Heart right ventricle (tissue), 16 donors: ENCODE data around the gene ATP6V0A1. TPM values are rescaled to one million over a fixed set of nuclear protein-coding genes. Genes with fewer than 3 reads are reported as not detected.
"Not testable (repeated sequence)": the region's sequence is repeated elsewhere in the genome, so short reads cannot be mapped to it uniquely, and the experiment has no call there.

Experiments used
- ATAC-seq, 8 donors: fragments of 200-7000 bp; cut with Tn5 transposase; one replicate each; pipeline ENCODE4 v1.9.1; 2020; ENCODE audit warnings: mild to moderate bottlenecking in 8 of 8, moderate library complexity in 8 of 8, moderate number of reproducible peaks in 1 of 8
- DNase-seq, 2 donors: peaks; one replicate each; pipeline ENCODE4 v3.0.0-alpha.2; 2020
- H3K27ac ChIP-seq, 10 donors: fragments of 200-600 bp; sonication (generic) in 2 of 10; one replicate each; pipeline versions ENCODE4 v1.5.0 to v1.8.0; 2020 to 2022; ENCODE audit warnings: mild to moderate bottlenecking in 3 of 10
- H3K27me3 ChIP-seq, 7 donors: fragments of 200-600 bp; one replicate each; pipeline ENCODE4 v1.8.0; 2021 to 2022; ENCODE audit warnings: mild to moderate bottlenecking in 2 of 7
- H3K36me3 ChIP-seq, 9 donors: fragments of 200-600 bp; sonication (generic) in 1 of 9; one replicate each; pipeline versions ENCODE4 v1.5.0 to v1.8.0; 2020 to 2022; ENCODE audit warnings: mild to moderate bottlenecking in 2 of 9
- H3K4me1 ChIP-seq, 9 donors: fragments of 200-600 bp; sonication (generic) in 1 of 9; one replicate each; pipeline versions ENCODE4 v1.5.0 to v1.8.0; 2020 to 2022; ENCODE audit warnings: mild to moderate bottlenecking in 4 of 9
- H3K4me3 ChIP-seq, 10 donors: fragments of 200-600 bp; sonication (generic) in 2 of 10; one replicate each; pipeline versions ENCODE4 v1.5.0 to v1.8.0; 2020 to 2022; ENCODE audit warnings: mild to moderate bottlenecking in 7 of 10, moderate library complexity in 2 of 10
- H3K9me3 ChIP-seq, 11 donors: fragments of 200-600 bp in 10 of 11; sonication (generic) in 2 of 11; one replicate each; pipeline versions ENCODE4 v1.5.0 to v1.8.0; 2013 to 2022; ENCODE audit warnings: mild to moderate bottlenecking in 2 of 11, control low read depth in 1 of 11, moderate library complexity in 1 of 11
- WGBS, 2 donors: extraction: QIAGEN DNeasy Blood & Tissue Kit; methylation state at CpG; one replicate each; pipeline ENCODE4 v1.1.7; 2013; ENCODE audit warnings: inconsistent platforms in 1 of 2; 5-methylcytosine and 5-hydroxymethylcytosine counted together
- intact Hi-C, 10 donors: fragments of 100-400 bp; cut with DNase I; formaldehyde crosslinking; loops; one replicate each; pipeline versions ENCODE4 v1.11.1 to v1.14.2; 2022
- polyA plus RNA-seq, 2 donors: library from polyadenylated mRNA; stranded (reverse); fragments of 200-250 nt; gene quantifications; one replicate each; pipeline ENCODE4 v1.2.3, GENCODE V29; 2013
- total RNA-seq, 10 donors: library from RNA; stranded (reverse); fragmentation: NEBNext Ultra II Directional in 3 of 10; extraction: Animal tissue kit (Norgen Biotek cat#: 25700) in 3 of 10; gene quantifications; one replicate each; pipeline versions ENCODE4 v1.2.1 to v1.2.4, GENCODE V29; 2021 to 2023
- TF ChIP-seq, protein P1 (sequence below), 9 donors: fragments of 200-600 bp; sonication (generic) in 2 of 9; IDR thresholded peaks; one replicate each; pipeline versions ENCODE4 v1.5.0 to v1.8.0; 2021 to 2022; ENCODE audit warnings: antibody characterized with exemption in 9 of 9, mild to moderate bottlenecking in 5 of 9, moderate library complexity in 1 of 9
- donor health status: Arrhythmogenic right ventricular cardiomyopathy.
- donor health status: ischemic (EF 13 %, LVEDD 7.1; RV severe dilation, severe dysfunction).
- donor health status: healthy with polysubstance abuse.
- donor health status: DM: no; HTN: yes; CAD: no.
- donor health status: DM: no; HTN: no; CAD: no.
- donor health status: ischemic (EF 25% LVEDD 6.9; RV normal size, moderate dysfunction).
- donor health status: ischemic (EF 25% LVEDD 5.7; RV mildly dilated, moderate dysfunction).
- donor health status: healthy.
- donor health status: DM: yes; HTN: yes; CAD: no.
- donor health status: Ischemic cardiomyopathy.
- donor health status: ischemic (EF 35%, LVEDD 5.7; RV mildly dilated, moderate dysfunction).
- donor health status: nonischemic (EF 11% LVEDD 7.7; RV severe dilation, severe dysfunction).
- donor health status: DM: yes; HTN: yes; CAD: no.
- donor health status: PGD.
- donor health status: ischemic (EF 29% LVEDD 5.4; RV normal size, mild dysfunction).
- donor health status: nonischemic (EF 23%, LVEDD 6.1; RV moderate dilation, normal function).

Gene ATP6V0A1
- total and polyA plus RNA-seq, 12 donors: 28.1 to 48.5 (median 34.4) TPM

- no peak overlapping the region for H3K4me3 ChIP-seq
- H3K27me3 ChIP-seq: no peaks in the 10 kb centered on the region
- H3K27ac ChIP-seq: peak overlapping the region in 1 of 10 donors; percentile 39
- H3K4me1 ChIP-seq: peaks cover 2 to 60% (median 23%) of the 10 kb centered on the region in 9 donors
- intact Hi-C loops: loop anchor here in 1 of 10 donors (10.0 kb wide), 1 partner anchor 49 kb away; no protein-coding TSS in a partner anchor
- ATAC-seq (no peak), DNase-seq (no peak)
- no peaks in the 10 kb centered on the region for H3K36me3 ChIP-seq
- TF ChIP-seq, protein P1, sequence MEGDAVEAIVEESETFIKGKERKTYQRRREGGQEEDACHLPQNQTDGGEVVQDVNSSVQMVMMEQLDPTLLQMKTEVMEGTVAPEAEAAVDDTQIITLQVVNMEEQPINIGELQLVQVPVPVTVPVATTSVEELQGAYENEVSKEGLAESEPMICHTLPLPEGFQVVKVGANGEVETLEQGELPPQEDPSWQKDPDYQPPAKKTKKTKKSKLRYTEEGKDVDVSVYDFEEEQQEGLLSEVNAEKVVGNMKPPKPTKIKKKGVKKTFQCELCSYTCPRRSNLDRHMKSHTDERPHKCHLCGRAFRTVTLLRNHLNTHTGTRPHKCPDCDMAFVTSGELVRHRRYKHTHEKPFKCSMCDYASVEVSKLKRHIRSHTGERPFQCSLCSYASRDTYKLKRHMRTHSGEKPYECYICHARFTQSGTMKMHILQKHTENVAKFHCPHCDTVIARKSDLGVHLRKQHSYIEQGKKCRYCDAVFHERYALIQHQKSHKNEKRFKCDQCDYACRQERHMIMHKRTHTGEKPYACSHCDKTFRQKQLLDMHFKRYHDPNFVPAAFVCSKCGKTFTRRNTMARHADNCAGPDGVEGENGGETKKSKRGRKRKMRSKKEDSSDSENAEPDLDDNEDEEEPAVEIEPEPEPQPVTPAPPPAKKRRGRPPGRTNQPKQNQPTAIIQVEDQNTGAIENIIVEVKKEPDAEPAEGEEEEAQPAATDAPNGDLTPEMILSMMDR (IDR thresholded peaks at IDR 0.05): no peak
- no peaks in the 10 kb centered on the region for H3K9me3 ChIP-seq
- WGBS, 2 donors: 89 to 92% methylated on average over 2 of the region's 2 CpGs
These were observed 5.2 kb upstream of the ATP6V0A1 start for GRCh38 chr17:42453439-42453838.

DNA sequence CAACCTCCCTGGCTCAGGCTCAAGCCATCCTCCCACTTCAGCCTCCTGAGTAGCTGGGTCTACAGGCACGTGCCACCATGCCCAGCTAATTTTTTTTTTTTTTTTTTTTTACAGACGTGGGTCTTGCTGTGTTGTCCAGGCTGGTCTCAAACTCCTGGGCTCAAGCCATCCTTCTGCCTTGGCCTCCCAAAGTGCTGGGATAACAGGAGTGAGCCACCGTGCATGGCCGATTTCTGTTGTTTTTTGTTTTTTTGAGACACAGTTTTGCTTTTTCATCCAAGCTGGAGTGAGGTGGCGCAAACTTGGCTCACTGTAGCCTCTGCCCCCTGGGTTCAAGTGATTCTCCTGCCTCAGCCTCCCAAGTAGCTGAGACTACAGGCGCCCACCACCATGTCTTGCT lies 3.7 kb upstream of the ATP6V0A1 start:
- WGBS, 2 donors: 90 to 92% methylated on average over 6 of the region's 6 CpGs
- not testable (repeated sequence) for H3K27ac ChIP-seq, H3K27me3 ChIP-seq, H3K4me3 ChIP-seq, H3K9me3 ChIP-seq, ATAC-seq, H3K36me3 ChIP-seq, DNase-seq
- intact Hi-C loops: loop anchor here in 5 of 10 donors (5.0 to 10.0 kb wide), 2 partner anchors 33 to 50 kb away; partner anchors contain the start of gene CAVIN1 (in 5 of the 5)
- H3K4me1 ChIP-seq: peaks cover 2 to 68% (median 25%) of the 10 kb centered on the region in 9 donors

DNA sequence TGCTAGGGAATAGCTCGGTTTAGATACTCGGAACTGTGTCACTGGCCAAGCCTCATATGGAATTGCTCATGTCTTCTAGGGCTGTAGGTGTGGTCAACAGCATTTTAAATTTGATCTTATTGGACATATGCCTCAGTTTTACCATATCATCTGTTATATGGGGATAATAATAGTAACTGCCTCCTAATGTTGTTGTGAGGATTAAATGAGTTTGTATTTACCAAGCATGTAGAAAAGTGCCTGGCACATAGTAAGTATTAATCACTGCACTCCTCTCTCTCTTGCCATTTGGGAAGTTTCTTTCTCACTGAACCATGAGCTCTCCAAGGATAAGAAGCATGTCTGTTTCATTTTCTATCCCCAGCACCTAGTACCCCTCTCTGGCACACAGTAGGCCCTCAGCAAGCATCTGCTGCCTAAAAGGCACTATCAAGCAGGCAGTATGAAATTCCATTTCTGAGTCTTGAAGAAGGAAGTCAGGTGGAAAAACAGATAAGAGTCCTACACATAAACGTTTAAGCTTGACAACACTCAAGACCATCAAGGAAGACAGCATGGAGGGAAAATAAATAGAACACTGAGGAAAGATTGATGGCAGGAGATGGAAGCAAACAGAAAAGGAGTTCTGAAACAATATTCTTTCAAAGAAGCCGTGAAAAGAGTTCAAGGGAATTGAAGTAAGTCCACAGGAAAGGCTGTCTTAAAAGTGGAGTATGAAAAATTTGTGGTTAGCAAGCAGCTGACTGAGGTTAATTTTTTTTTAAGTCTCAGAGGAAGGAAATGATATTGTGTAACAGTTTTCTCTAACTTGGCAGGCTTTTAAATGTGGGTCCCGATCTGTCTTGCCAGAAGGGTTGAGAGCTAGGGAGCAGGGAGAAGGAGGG lies 2.2 kb upstream of the ATP6V0A1 start:
- H3K9me3 ChIP-seq: no peaks in the 10 kb centered on the region
- peak overlapping the region in 3 of 10 donors; percentile 26 to 32 (median 27) for H3K4me3 ChIP-seq
- no peaks in the 10 kb centered on the region for H3K27me3 ChIP-seq
- 48 to 55% methylated on average over 5 of the region's 5 CpGs for WGBS, 2 donors
- TF ChIP-seq, protein P1 (IDR thresholded peaks at IDR 0.05): no peak
- intact Hi-C loops: loop anchor here in 5 of 10 donors (5.0 to 10.0 kb wide), 2 partner anchors 34 to 52 kb away; partner anchors contain the start of gene CAVIN1 (in 5 of the 5)
- DNase-seq (no peak), ATAC-seq (peak in 6 of 8 donors; percentile 16 to 59 (median 19))
- peaks cover 2 to 82% (median 34%) of the 10 kb centered on the region in 9 donors for H3K4me1 ChIP-seq
- peak overlapping the region; percentile 50 to 96 (median 90) for H3K27ac ChIP-seq
- peaks cover 0 to 11% (median 0%) of the 10 kb centered on the region in 9 donors for H3K36me3 ChIP-seq

DNA sequence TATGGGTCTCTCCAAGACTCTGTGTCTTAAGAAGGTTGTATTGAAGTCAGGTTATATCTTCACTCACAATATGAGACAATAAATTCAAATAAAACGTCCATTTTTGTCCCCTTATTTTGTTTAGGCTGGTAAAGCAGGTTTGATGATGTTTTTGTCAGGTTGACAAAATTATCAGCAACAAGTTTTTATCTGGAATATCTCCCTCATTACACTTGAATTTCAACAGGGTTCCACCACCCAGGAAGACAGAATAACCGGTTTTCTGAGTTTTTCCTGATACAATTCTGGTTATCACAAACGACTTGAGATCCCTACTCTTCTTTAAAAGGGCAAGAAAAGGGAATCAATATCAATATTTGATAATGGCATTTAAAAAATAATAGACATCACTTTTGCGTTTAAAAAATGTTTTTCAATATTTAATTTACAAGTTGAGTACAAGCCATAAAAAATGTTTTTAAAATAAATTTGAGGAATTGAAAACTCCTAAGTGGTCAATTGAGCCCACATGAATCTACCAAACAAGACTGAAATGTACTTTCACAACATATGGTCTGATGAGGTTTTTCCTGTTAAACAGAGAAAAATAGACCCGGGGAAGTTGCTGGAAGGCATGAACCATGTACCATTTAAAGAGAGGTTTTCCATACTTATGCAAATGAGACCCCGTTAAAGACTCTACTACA lies 1.4 kb upstream of the ATP6V0A1 start:
- peaks cover 0 to 19% (median 0%) of the 10 kb centered on the region in 9 donors for H3K36me3 ChIP-seq
- ATAC-seq: no peak
- no peak for DNase-seq
- TF ChIP-seq, protein P1 (IDR thresholded peaks at IDR 0.05): no peak
- 46 to 56% methylated on average over 6 of the region's 6 CpGs for WGBS, 2 donors
- H3K9me3 ChIP-seq: no peaks in the 10 kb centered on the region
- intact Hi-C loops: loop anchor here in 5 of 10 donors (5.0 to 10.0 kb wide), 2 partner anchors 35 to 52 kb away; partner anchors contain the start of gene CAVIN1 (in 5 of the 5)
- peak overlapping the region in 2 of 10 donors; percentile 27 to 32 for H3K4me3 ChIP-seq
- H3K27me3 ChIP-seq: no peaks in the 10 kb centered on the region
- H3K27ac ChIP-seq: peak overlapping the region; percentile 50 to 96 (median 90)
- H3K4me1 ChIP-seq: peaks cover 2 to 85% (median 34%) of the 10 kb centered on the region in 9 donors
